ENCODE results near the gene SCG2. TPM values are rescaled to one million over a fixed set of nuclear protein-coding genes. Genes with fewer than 3 reads are reported as not detected.

SCG2 gene
- polyA plus RNA-seq, 1 donor from 2014 or later = 37.3 TPM

DNA sequence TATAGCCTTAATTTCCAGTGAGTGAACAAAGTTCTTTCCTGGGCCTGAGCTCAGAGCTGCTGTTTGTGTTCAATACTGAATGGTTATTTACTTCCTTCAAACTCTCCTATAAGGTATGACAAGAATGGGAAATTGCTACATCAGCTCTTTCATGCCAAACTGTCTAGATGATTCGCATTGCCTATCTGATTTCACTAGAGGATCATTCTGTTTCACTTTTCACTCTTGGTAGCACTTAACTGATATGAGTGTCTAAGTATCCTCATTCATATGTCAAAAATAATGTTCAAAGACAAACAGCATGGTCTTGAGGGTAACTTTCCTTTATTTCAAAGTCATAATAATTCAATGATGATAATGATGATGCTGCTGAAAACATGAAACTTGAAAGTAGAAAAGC lies 32.9 kb upstream of the SCG2 start:
- H3K27ac ChIP-seq (ENCODE audit: low read length) = no peak overlapping the region
- H3K27me3 ChIP-seq (ENCODE audit: insufficient read depth, low read depth, low read length) = no peaks in the 10 kb centered on the region
- no peak overlapping the region for H3K9ac ChIP-seq (ENCODE audit: low read length)
- no peak overlapping the region for H3K4me3 ChIP-seq (ENCODE audit: low read length)
- H3K4me2 ChIP-seq (ENCODE audit: low read length) = no peak overlapping the region
- H4K20me1 ChIP-seq (ENCODE audit: insufficient read depth) = no peaks in the 10 kb centered on the region
- no peak overlapping the region for H2AFZ ChIP-seq (ENCODE audit: low read depth, low read length)
- no peaks in the 10 kb centered on the region for H3K36me3 ChIP-seq (ENCODE audit: insufficient read depth, low read length)
- H3K9me3 ChIP-seq (ENCODE audit: low read length) = no peaks in the 10 kb centered on the region
- H3F3A ChIP-seq (ENCODE audit: insufficient read depth, low read length, poor library complexity, severe bottlenecking) = no peaks in the 10 kb centered on the region
- peak; percentile 86 for TF ChIP-seq POLR2AphosphoS5 (IDR thresholded peaks at IDR 0.05)
- peak; percentile 87 for TF ChIP-seq EP300 (conservative IDR thresholded peaks at IDR 0.05; ENCODE audit: poor library complexity, severe bottlenecking)
- TF ChIP-seq, protein P1, sequence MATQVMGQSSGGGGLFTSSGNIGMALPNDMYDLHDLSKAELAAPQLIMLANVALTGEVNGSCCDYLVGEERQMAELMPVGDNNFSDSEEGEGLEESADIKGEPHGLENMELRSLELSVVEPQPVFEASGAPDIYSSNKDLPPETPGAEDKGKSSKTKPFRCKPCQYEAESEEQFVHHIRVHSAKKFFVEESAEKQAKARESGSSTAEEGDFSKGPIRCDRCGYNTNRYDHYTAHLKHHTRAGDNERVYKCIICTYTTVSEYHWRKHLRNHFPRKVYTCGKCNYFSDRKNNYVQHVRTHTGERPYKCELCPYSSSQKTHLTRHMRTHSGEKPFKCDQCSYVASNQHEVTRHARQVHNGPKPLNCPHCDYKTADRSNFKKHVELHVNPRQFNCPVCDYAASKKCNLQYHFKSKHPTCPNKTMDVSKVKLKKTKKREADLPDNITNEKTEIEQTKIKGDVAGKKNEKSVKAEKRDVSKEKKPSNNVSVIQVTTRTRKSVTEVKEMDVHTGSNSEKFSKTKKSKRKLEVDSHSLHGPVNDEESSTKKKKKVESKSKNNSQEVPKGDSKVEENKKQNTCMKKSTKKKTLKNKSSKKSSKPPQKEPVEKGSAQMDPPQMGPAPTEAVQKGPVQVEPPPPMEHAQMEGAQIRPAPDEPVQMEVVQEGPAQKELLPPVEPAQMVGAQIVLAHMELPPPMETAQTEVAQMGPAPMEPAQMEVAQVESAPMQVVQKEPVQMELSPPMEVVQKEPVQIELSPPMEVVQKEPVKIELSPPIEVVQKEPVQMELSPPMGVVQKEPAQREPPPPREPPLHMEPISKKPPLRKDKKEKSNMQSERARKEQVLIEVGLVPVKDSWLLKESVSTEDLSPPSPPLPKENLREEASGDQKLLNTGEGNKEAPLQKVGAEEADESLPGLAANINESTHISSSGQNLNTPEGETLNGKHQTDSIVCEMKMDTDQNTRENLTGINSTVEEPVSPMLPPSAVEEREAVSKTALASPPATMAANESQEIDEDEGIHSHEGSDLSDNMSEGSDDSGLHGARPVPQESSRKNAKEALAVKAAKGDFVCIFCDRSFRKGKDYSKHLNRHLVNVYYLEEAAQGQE (IDR thresholded peaks at IDR 0.05; ENCODE audit: borderline replicate concordance) = no peak
- no peak for TF ChIP-seq CTCF (IDR thresholded peaks at IDR 0.05; ENCODE audit: poor library complexity, severe bottlenecking)
- no peaks in the 10 kb centered on the region for H3K9me2 ChIP-seq (ENCODE audit: insufficient read depth, low read length)
- no peaks in the 10 kb centered on the region for H3K79me2 ChIP-seq (replicated peaks; ENCODE audit: insufficient read depth, low read length)

DNA sequence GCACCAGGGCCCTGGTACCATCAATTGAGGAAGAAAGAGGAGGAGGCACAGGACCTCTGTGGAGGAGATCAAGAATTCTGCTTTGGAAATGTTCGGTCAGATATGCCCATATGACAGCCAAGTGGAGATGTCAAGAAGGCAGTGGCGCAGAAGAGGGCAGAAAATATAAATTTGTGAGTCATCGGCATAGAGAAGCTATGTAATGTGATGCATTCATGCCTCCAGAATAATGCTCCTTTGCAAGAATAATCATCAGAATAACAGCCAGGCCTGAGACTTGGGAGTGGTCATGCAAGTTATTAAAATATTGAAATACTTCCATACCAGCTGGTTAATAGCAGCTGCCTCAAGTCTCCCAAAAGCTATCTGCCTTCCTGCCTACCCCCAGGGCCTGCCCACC lies 32.1 kb upstream of the SCG2 start:
- H3K4me2 ChIP-seq (ENCODE audit: low read length) = no peak overlapping the region
- no peak overlapping the region for H3K9ac ChIP-seq (ENCODE audit: low read length)
- H3K36me3 ChIP-seq (ENCODE audit: insufficient read depth, low read length) = no peaks in the 10 kb centered on the region
- TF ChIP-seq, protein P1 (IDR thresholded peaks at IDR 0.05; ENCODE audit: borderline replicate concordance) = no peak
- no peaks in the 10 kb centered on the region for H3K9me2 ChIP-seq (ENCODE audit: insufficient read depth, low read length)
- no peak overlapping the region for H3K4me3 ChIP-seq (ENCODE audit: low read length)
- no peak overlapping the region for H3K27ac ChIP-seq (ENCODE audit: low read length)
- no peak overlapping the region for H2AFZ ChIP-seq (ENCODE audit: low read depth, low read length)
- no peaks in the 10 kb centered on the region for H4K20me1 ChIP-seq (ENCODE audit: insufficient read depth)
- H3K27me3 ChIP-seq (ENCODE audit: insufficient read depth, low read depth, low read length) = no peaks in the 10 kb centered on the region
- H3F3A ChIP-seq (ENCODE audit: insufficient read depth, low read length, poor library complexity, severe bottlenecking) = no peaks in the 10 kb centered on the region
- no peaks in the 10 kb centered on the region for H3K79me2 ChIP-seq (replicated peaks; ENCODE audit: insufficient read depth, low read length)
- H3K9me3 ChIP-seq (ENCODE audit: low read length) = no peaks in the 10 kb centered on the region

GRCh38 chr2:223633656-223634055 lies 31.5 kb upstream of the SCG2 start:
- no peaks in the 10 kb centered on the region for H4K20me1 ChIP-seq (ENCODE audit: insufficient read depth)
- H3K4me3 ChIP-seq (ENCODE audit: low read length) = no peak overlapping the region
- H3K9me3 ChIP-seq (ENCODE audit: low read length) = no peaks in the 10 kb centered on the region
- H3K27ac ChIP-seq (ENCODE audit: low read length) = no peak overlapping the region
- no peaks in the 10 kb centered on the region for H3F3A ChIP-seq (ENCODE audit: insufficient read depth, low read length, poor library complexity, severe bottlenecking)
- no peak overlapping the region for H3K9ac ChIP-seq (ENCODE audit: low read length)
- H3K27me3 ChIP-seq (ENCODE audit: insufficient read depth, low read depth, low read length) = no peaks in the 10 kb centered on the region
- no peak overlapping the region for H3K4me2 ChIP-seq (ENCODE audit: low read length)
- TF ChIP-seq MXI1 (conservative IDR thresholded peaks at IDR 0.05; ENCODE audit: poor library complexity, severe bottlenecking) (no peak), CTCF (IDR thresholded peaks at IDR 0.05; ENCODE audit: poor library complexity, severe bottlenecking) (no peak)
- no peaks in the 10 kb centered on the region for H3K9me2 ChIP-seq (ENCODE audit: insufficient read depth, low read length)
- no peaks in the 10 kb centered on the region for H3K79me2 ChIP-seq (replicated peaks; ENCODE audit: insufficient read depth, low read length)
- no peaks in the 10 kb centered on the region for H3K36me3 ChIP-seq (ENCODE audit: insufficient read depth, low read length)
- no peak overlapping the region for H2AFZ ChIP-seq (ENCODE audit: low read depth, low read length)
